Activated T-helper 2 cell treated with anti-CD3 and anti-CD28 coated beads, Interferon-gamma antibody, Interleukin-2, Interleukin-4, amounts not matched to agents 10 μg/mL and 5 μg/mL and 100 μg/mL, durations not matched to agents 14 hours and 24 hours and 36 hours (primary cell): ENCODE measurements around the gene ATXN7L1. TPM values are rescaled to one million over a fixed set of nuclear protein-coding genes. Genes with fewer than 3 reads are reported as not detected.
A peak's percentile ranks its signal among the peaks of the same experiment; 100 is the strongest.

ENCODE experiments used
- DNase-seq: peaks from one replicate; pipeline ENCODE4 v3.0.0; 2021; ENCODE audit warnings: low spot score
- H3K27ac Mint-ChIP-seq: one replicate; pipeline ENCODE4 v1.8.0; 2021; ENCODE audit warnings: mixed read lengths
- H3K27me3 Mint-ChIP-seq: one replicate; pipeline ENCODE4 v1.8.0; 2021; ENCODE audit warnings: low read depth, mixed read lengths
- H3K36me3 Mint-ChIP-seq: one replicate; pipeline ENCODE4 v1.8.0; 2021; ENCODE audit warnings: low read depth, mixed read lengths
- H3K4me1 Mint-ChIP-seq: one replicate; pipeline ENCODE4 v1.8.0; 2021; ENCODE audit warnings: low read depth, mixed read lengths
- H3K4me3 Mint-ChIP-seq: one replicate; pipeline ENCODE4 v1.8.0; 2021; ENCODE audit warnings: low read depth, mild to moderate bottlenecking, moderate library complexity, mixed read lengths
- H3K9me3 Mint-ChIP-seq: one replicate; pipeline ENCODE4 v1.8.0; 2021; ENCODE audit warnings: mixed read lengths
- intact Hi-C: fragments of 100-400 bp; cut with micrococcal nuclease; formaldehyde crosslinking; loops from one replicate; pipeline ENCODE4 v1.15.1; 2023
- total RNA-seq: library from RNA; stranded (reverse); gene quantifications from 2 replicates; pipeline ENCODE4 v1.2.3, GENCODE V29; 2022

Gene ATXN7L1
- total RNA-seq, 1 donor from 2014 or later = 12.4 TPM

DNA sequence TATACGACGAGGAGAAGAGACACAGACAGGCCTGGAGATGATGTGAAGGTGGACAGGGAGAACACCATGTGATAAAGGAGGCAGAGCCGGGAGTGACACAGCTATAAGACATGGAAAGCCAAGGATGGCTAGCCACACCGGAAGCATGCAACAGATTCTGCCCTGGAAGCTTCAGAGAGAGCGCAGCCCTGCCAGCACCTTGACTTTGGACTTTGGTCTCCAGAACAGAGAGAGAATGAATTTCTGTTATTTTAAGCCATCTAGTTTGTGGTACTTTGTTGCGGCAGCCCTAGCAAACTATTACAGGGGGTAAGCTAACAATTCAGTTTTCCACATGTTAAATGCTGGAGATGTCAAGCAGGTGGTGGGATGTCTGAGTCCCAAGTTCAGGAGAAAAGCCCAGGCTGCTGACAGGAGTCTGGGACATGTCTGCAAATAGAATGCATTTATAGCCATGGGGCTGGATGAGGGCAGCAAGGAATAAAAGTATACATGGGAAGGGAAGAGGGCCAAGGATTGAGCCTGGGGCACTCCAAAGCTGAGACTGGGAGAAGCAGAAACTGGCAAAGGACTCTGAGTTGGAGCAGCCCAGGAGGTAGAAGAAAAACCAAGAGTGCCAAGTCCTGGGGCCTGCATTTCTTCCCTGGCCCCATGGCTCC lies 65.1 kb downstream of the ATXN7L1 start:
- no peak overlapping the region for H3K4me3 Mint-ChIP-seq
- no peak for DNase-seq
- intact Hi-C loops = no loop called here
- H3K9me3 Mint-ChIP-seq = no peaks in the 10 kb centered on the region
- peaks cover 80% of the 10 kb centered on the region for H3K4me1 Mint-ChIP-seq
- peaks cover 21% of the 10 kb centered on the region for H3K36me3 Mint-ChIP-seq
- H3K27me3 Mint-ChIP-seq = no peaks in the 10 kb centered on the region
- no peak overlapping the region for H3K27ac Mint-ChIP-seq

DNA sequence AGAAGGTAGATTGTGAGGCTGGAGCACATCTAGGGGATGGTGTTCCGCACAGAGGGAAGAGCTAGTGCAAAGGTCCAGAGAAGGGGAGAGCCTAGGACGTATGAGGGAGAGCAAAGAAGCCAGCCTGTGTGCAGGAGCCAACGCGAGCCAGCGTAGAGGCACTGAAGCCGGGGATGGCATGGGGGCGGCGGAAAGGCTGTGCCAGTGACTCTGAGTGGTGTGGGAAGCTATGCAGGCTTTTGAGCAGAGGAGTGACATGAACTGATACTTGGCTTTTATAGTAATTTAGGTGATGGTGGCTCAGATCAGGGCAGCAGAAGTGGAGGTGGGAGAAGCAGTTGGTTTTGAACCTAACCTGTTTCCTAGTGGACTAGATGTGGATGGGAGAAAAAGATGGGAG lies 65.8 kb downstream of the ATXN7L1 start:
- Mint-ChIP-seq H3K27ac (peak overlapping the region; percentile 81), H3K36me3 (peaks cover 21% of the 10 kb centered on the region), H3K4me3 (no peak overlapping the region), H3K9me3 (no peaks in the 10 kb centered on the region), H3K27me3 (no peaks in the 10 kb centered on the region), H3K4me1 (peaks cover 83% of the 10 kb centered on the region)
- intact Hi-C loops = no loop called here
- no peak for DNase-seq

- intact Hi-C loops = loop anchor here (1.0 to 10.0 kb wide), 19 partner anchors 9 to 1856 kb away; partner anchors contain the start of genes KMT2E, NAMPT and SLC26A4
- peak; percentile 85 for DNase-seq
- Mint-ChIP-seq H3K4me1 (peaks cover 76% of the 10 kb centered on the region), H3K9me3 (no peaks in the 10 kb centered on the region), H3K27ac (peak overlapping the region; percentile 81), H3K27me3 (no peaks in the 10 kb centered on the region), H3K4me3 (peak overlapping the region; percentile 26), H3K36me3 (peaks cover 21% of the 10 kb centered on the region)
Observed at GRCh38 chr7:105808703-105809590, 67.5 kb downstream of the ATXN7L1 start.

- DNase-seq = no peak
- H3K4me1 Mint-ChIP-seq = peaks cover 71% of the 10 kb centered on the region
- no peak overlapping the region for H3K4me3 Mint-ChIP-seq
- no peaks in the 10 kb centered on the region for H3K9me3 Mint-ChIP-seq
- intact Hi-C loops = loop anchor here (2.0 to 10.0 kb wide), 6 partner anchors 131 to 1857 kb away; partner anchors contain the start of genes KMT2E, NAMPT and SLC26A4
- no peaks in the 10 kb centered on the region for H3K27me3 Mint-ChIP-seq
- H3K27ac Mint-ChIP-seq = peak overlapping the region; percentile 81
- H3K36me3 Mint-ChIP-seq = peaks cover 19% of the 10 kb centered on the region
Observed at GRCh38 chr7:105808209-105808608, 68.2 kb downstream of the ATXN7L1 start.

- no peak overlapping the region for H3K4me3 Mint-ChIP-seq
- H3K27ac Mint-ChIP-seq = peak overlapping the region; percentile 81
- intact Hi-C loops = loop anchor here (5.0 to 10.0 kb wide), 5 partner anchors 130 to 1857 kb away; partner anchors contain the start of genes KMT2E and SLC26A4
- H3K36me3 Mint-ChIP-seq = peaks cover 14% of the 10 kb centered on the region
- no peaks in the 10 kb centered on the region for H3K9me3 Mint-ChIP-seq
- DNase-seq = no peak
- H3K4me1 Mint-ChIP-seq = peaks cover 75% of the 10 kb centered on the region
- no peaks in the 10 kb centered on the region for H3K27me3 Mint-ChIP-seq
Observed at GRCh38 chr7:105807448-105807762, 69.0 kb downstream of the ATXN7L1 start.

GRCh38 chr7:105806592-105807447 lies 69.6 kb downstream of the ATXN7L1 start:
- no peak overlapping the region for H3K4me3 Mint-ChIP-seq
- intact Hi-C loops = loop anchor here (5.0 to 10.0 kb wide), 5 partner anchors 130 to 1858 kb away; partner anchors contain the start of genes KMT2E and SLC26A4
- H3K27me3 Mint-ChIP-seq = no peaks in the 10 kb centered on the region
- no peaks in the 10 kb centered on the region for H3K9me3 Mint-ChIP-seq
- H3K27ac Mint-ChIP-seq = peak overlapping the region; percentile 81
- H3K4me1 Mint-ChIP-seq = peaks cover 69% of the 10 kb centered on the region
- peak; percentile 63 for DNase-seq
- H3K36me3 Mint-ChIP-seq = peaks cover 14% of the 10 kb centered on the region

DNA sequence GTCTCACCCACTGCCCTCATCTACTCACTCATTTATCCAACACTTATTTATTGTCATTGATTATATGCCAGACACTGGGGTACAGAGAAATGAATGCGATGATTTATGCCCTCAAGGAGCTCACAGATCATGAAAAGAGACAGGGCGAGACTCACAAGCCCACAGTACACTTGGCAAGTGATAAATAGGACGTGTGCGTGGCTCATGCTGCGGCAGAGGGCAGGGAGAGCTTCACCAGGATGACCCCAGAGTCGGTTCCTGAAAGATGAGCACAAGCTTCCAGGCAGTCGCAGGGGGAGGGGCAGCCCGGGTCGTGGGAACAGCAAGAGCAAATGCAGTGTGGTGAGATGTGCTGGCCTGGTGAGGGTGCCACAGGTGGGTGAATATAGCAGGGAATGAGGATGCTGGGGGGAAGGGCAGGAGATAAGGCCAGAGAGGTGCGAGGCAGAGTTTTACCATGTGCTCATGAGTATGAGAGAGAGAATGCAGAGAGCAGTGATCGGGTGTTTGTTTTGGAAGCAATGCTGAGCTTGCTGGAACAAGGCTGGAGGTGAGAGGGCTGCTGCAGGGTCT lies 70.9 kb downstream of the ATXN7L1 start:
- Mint-ChIP-seq H3K4me3 (no peak overlapping the region), H3K9me3 (no peaks in the 10 kb centered on the region), H3K36me3 (peaks cover 8% of the 10 kb centered on the region), H3K4me1 (peaks cover 67% of the 10 kb centered on the region), H3K27ac (peak overlapping the region; percentile 34), H3K27me3 (no peaks in the 10 kb centered on the region)
- intact Hi-C loops = loop anchor here (5.0 to 10.0 kb wide), 5 partner anchors 128 to 1859 kb away; partner anchors contain the start of genes KMT2E and SLC26A4
- no peak for DNase-seq

GRCh38 chr7:105803429-105803736 lies 73.0 kb downstream of the ATXN7L1 start:
- no peak overlapping the region for H3K4me3 Mint-ChIP-seq
- H3K27me3 Mint-ChIP-seq = no peaks in the 10 kb centered on the region
- peaks cover 65% of the 10 kb centered on the region for H3K4me1 Mint-ChIP-seq
- H3K9me3 Mint-ChIP-seq = no peaks in the 10 kb centered on the region
- DNase-seq = no peak
- intact Hi-C loops = loop anchor here (10.0 kb wide), 1 partner anchor 1861 kb away; the partner anchor contains the start of gene SLC26A4
- H3K27ac Mint-ChIP-seq = no peak overlapping the region
- H3K36me3 Mint-ChIP-seq = peaks cover 6% of the 10 kb centered on the region

DNA sequence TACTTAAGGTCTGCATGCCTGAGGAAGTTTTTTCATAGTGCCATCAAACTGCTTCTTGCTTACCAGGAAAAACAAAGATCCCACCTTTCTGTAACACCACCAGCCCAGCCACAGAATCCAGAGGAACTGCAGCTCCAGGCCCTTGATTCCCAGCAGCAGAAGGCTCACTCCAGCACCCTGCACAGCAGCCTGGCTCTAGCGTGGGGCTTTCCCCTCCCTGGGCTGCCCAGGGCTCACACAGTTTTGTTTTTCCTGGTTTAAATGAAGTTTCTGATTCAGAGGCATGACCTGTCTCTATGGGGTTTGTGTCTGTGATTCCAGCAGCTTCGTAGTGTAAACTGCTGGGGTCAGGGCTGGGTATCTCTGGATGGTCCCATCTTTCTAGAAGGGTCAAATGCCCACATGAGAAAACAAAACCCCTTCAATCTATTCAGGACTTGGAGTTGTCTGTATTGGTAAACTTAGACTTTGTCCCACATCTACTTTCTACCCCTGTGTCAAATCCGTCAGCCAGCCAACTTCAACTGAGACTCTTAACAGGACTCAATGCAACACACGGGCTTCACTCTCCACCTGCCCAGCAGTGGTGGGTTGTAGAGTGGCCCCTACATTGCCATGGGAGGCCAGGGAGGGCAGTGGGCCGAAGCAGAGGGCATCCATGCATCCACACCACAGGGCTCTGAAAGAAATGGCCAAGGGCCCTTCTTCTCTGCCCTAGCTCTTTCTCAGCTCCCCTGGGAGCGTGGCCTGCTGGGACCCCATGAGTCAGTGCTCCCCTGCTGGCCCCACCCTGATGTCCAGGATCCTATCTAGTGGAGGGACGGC lies 73.6 kb downstream of the ATXN7L1 start:
- H3K4me1 Mint-ChIP-seq = peaks cover 59% of the 10 kb centered on the region
- no peaks in the 10 kb centered on the region for H3K27me3 Mint-ChIP-seq
- intact Hi-C loops = loop anchor here (10.0 kb wide), 1 partner anchor 1862 kb away; the partner anchor contains the start of gene SLC26A4
- no peak for DNase-seq
- no peaks in the 10 kb centered on the region for H3K9me3 Mint-ChIP-seq
- H3K36me3 Mint-ChIP-seq = peaks cover 6% of the 10 kb centered on the region
- no peak overlapping the region for H3K4me3 Mint-ChIP-seq
- no peak overlapping the region for H3K27ac Mint-ChIP-seq

DNA sequence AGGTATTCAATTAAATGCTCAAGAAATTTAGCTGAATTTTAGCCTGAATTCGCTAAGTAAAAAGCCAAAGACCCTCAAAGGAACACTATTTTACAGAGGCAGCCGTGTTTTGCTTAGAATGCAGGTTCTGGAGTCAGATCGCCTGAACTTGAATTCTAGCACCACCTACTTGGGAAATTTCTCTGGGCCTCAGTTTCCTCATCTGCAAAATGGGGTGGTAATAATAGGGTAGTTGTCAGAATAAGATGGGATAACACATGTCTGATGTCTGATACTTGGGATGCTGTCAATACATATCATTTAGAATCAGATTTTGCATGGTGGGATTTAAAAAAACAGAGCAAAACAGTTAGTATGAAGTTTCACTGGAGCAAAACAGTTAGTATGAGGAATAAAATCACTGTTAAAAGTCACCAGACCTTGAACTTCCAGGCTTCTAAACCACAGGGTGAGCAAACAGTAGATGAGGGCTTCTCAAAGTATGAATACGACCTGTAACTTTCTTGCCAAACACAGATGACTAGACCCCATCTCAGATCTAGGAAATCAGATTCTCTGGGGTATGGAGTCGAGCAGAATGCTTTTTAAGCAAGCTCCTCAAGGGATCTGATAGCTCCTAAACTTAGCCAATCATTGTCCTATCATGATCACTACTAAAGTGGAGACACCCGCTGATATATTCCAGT lies 75.4 kb downstream of the ATXN7L1 start:
- peak overlapping the region; percentile 59 for H3K27ac Mint-ChIP-seq
- H3K27me3 Mint-ChIP-seq = no peaks in the 10 kb centered on the region
- peaks cover 50% of the 10 kb centered on the region for H3K4me1 Mint-ChIP-seq
- peaks cover 6% of the 10 kb centered on the region for H3K36me3 Mint-ChIP-seq
- DNase-seq = no peak
- no peaks in the 10 kb centered on the region for H3K9me3 Mint-ChIP-seq
- no peak overlapping the region for H3K4me3 Mint-ChIP-seq
- intact Hi-C loops = loop anchor here (1.0 to 10.0 kb wide), 3 partner anchors 8 to 1864 kb away; partner anchors contain the start of gene SLC26A4

GRCh38 chr7:105800442-105800841 lies 76.0 kb downstream of the ATXN7L1 start:
- no peak for DNase-seq
- Mint-ChIP-seq H3K36me3 (peaks cover 6% of the 10 kb centered on the region), H3K27me3 (no peaks in the 10 kb centered on the region), H3K9me3 (no peaks in the 10 kb centered on the region), H3K4me1 (peaks cover 44% of the 10 kb centered on the region), H3K4me3 (no peak overlapping the region), H3K27ac (peak overlapping the region; percentile 59)
- intact Hi-C loops = loop anchor here (1.0 to 10.0 kb wide), 3 partner anchors 9 to 1864 kb away; partner anchors contain the start of gene SLC26A4
